NB4 (cell line): ENCODE measurements around the gene HDAC6.
"Not testable (repeated sequence)": the region's sequence is repeated elsewhere in the genome, so short reads cannot be mapped to it uniquely, and the experiment has no call there.

ENCODE experiments used
- DNase-seq: peaks from one replicate; pipeline ENCODE4 v3.0.0; 2010; ENCODE audit warnings: low read depth
- H3K4me3 ChIP-seq: one replicate; pipeline ENCODE4 v1.5.1; 2011; ENCODE audit warnings: mild to moderate bottlenecking, low read depth, low read length, moderate library complexity
- CTCF ChIP-seq: IDR thresholded peaks from one replicate; pipeline ENCODE4 v1.5.1; 2012; ENCODE audit warnings: low read depth, low read length
- MAX ChIP-seq: IDR thresholded peaks from 2 replicates; pipeline ENCODE4 v1.6.1; 2011; ENCODE audit warnings: low read depth, low read length
- MYC ChIP-seq: IDR thresholded peaks from 2 replicates; pipeline ENCODE4 v1.6.1; 2011; ENCODE audit warnings: low read depth, low read length
- POLR2A ChIP-seq: IDR thresholded peaks from 2 replicates; pipeline ENCODE4 v1.6.1; 2011; ENCODE audit warnings: mild to moderate bottlenecking; ENCODE audit not compliant: insufficient read length; ENCODE audit errors: extremely low read depth

HDAC6 gene

GRCh38 chrX:48815266-48815665, 13.4 kb downstream of the HDAC6 start:
- TF ChIP-seq POLR2A (no peak), MAX (no peak), CTCF (no peak), MYC (no peak)
- no peak for DNase-seq
- no peak overlapping the region for H3K4me3 ChIP-seq

DNA sequence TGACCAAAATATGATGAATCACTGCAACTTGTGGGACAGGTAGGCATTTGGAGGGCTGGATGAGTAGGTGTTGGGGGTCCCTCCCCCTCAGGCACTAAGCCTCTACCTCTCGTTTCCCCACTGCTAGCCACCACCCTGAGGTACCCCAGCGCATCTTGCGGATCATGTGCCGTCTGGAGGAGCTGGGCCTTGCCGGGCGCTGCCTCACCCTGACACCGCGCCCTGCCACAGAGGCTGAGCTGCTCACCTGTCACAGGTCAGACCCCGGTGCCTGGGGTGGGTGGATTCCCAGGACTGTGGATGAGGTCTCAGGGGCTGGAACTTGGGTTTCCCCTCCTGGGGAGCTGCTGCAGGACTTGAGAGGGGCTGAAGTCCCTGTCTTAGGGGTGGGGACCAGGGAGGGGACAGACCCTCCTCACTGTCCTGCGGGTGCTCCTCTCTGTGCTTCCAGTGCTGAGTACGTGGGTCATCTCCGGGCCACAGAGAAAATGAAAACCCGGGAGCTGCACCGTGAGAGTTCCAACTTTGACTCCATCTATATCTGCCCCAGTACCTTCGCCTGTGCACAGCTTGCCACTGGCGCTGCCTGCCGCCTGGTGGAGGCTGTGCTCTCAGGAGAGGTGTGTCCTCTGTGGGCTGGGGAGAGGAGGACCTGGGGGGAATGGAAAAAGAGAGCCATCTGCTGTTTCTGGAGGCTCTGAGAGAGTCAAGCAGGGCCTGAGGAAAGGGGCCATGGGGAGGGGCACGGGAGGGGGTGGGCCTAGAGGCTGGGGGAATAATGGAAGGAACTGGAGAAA, 14.3 kb downstream of the HDAC6 start:
- H3K4me3 ChIP-seq: no peak overlapping the region
- TF ChIP-seq MAX (no peak), CTCF (no peak), POLR2A (no peak), MYC (no peak)
- no peak for DNase-seq

- no peak for DNase-seq
- H3K4me3 ChIP-seq: no peak overlapping the region
- TF ChIP-seq MAX: no peak
- TF ChIP-seq MYC: no peak
- no peak for TF ChIP-seq POLR2A
- no peak for TF ChIP-seq CTCF
These were observed 16.2 kb downstream of the HDAC6 start for GRCh38 chrX:48818098-48818497.

- TF ChIP-seq POLR2A (no peak), MYC (no peak), MAX (no peak), CTCF (no peak)
- no peak for DNase-seq
These were observed 17.0 kb downstream of the HDAC6 start for GRCh38 chrX:48818866-48819265.

GRCh38 chrX:48819394-48819793, 17.5 kb downstream of the HDAC6 start:
- DNase-seq, H3K4me3 ChIP-seq: not testable (repeated sequence)

More at GRCh38 chrX:48818866-48819265, 17.0 kb downstream of the HDAC6 start:
- no peak overlapping the region for H3K4me3 ChIP-seq

DNA sequence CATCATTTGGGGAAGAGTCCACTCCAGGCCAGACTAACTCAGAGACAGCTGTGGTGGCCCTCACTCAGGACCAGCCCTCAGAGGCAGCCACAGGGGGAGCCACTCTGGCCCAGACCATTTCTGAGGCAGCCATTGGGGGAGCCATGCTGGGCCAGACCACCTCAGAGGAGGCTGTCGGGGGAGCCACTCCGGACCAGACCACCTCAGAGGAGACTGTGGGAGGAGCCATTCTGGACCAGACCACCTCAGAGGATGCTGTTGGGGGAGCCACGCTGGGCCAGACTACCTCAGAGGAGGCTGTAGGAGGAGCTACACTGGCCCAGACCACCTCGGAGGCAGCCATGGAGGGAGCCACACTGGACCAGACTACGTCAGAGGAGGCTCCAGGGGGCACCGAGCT, 21.2 kb downstream of the HDAC6 start:
- TF ChIP-seq POLR2A: no peak
- TF ChIP-seq MYC: no peak
- TF ChIP-seq CTCF: no peak
- TF ChIP-seq MAX: no peak
- no peak for DNase-seq

More for the DNA sequence above, 21.2 kb downstream of the HDAC6 start:
- no peak overlapping the region for H3K4me3 ChIP-seq
